ENCODE results near the gene CST3. TPM values are rescaled to one million over a fixed set of nuclear protein-coding genes. Genes with fewer than 3 reads are reported as not detected.

CST3 gene
- total RNA-seq, 1 donor from 2014 or later: not detected

GRCh38 chr20:23605867-23606651 is 31.7 kb downstream of the CST3 start, which contains the start of gene CST9:
Gene CST9 (minus strand): TSS chr20:23605917. CDS start chr20:23605864, 53 bp downstream.
- ChIA-PET POLR2A (no interaction called here), CTCF (interaction anchor here (1.9 kb wide), 1 partner anchor 914 kb away, joined by 7 read pairs; no protein-coding TSS in a partner anchor)
- H3K36me3 Mint-ChIP-seq (ENCODE audit: low read depth): no peaks in the 10 kb centered on the region
- ATAC-seq (ENCODE audit: low read depth) (no peak), DNase-seq (no peak)
- TF ChIP-seq, protein P1, sequence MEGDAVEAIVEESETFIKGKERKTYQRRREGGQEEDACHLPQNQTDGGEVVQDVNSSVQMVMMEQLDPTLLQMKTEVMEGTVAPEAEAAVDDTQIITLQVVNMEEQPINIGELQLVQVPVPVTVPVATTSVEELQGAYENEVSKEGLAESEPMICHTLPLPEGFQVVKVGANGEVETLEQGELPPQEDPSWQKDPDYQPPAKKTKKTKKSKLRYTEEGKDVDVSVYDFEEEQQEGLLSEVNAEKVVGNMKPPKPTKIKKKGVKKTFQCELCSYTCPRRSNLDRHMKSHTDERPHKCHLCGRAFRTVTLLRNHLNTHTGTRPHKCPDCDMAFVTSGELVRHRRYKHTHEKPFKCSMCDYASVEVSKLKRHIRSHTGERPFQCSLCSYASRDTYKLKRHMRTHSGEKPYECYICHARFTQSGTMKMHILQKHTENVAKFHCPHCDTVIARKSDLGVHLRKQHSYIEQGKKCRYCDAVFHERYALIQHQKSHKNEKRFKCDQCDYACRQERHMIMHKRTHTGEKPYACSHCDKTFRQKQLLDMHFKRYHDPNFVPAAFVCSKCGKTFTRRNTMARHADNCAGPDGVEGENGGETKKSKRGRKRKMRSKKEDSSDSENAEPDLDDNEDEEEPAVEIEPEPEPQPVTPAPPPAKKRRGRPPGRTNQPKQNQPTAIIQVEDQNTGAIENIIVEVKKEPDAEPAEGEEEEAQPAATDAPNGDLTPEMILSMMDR (IDR thresholded peaks at IDR 0.05): no peak
- H3K27me3 Mint-ChIP-seq: peaks cover 4% of the 10 kb centered on the region
- no peaks in the 10 kb centered on the region for H3K9me3 Mint-ChIP-seq
- H3K4me3 Mint-ChIP-seq: no peak within 1 kb of the TSS
- H3K27ac Mint-ChIP-seq: no peak within 1 kb of the TSS
- H3K4me1 Mint-ChIP-seq: no peaks in the 10 kb centered on the region
- intact Hi-C loops (cut with micrococcal nuclease): no loop called here

GRCh38 chr20:23604306-23604705 is 33.4 kb downstream of the CST3 start:
- DNase-seq (no peak), ATAC-seq (ENCODE audit: low read depth) (no peak)
- Mint-ChIP-seq H3K27ac (no peak overlapping the region), H3K36me3 (ENCODE audit: low read depth) (no peaks in the 10 kb centered on the region), H3K4me1 (no peaks in the 10 kb centered on the region), H3K27me3 (peaks cover 4% of the 10 kb centered on the region), H3K4me3 (no peak overlapping the region), H3K9me3 (no peaks in the 10 kb centered on the region)
- POLR2A ChIA-PET: no interaction called here
- CTCF ChIA-PET: no interaction called here
- intact Hi-C loops (cut with micrococcal nuclease): no loop called here
- TF ChIP-seq, protein P1 (IDR thresholded peaks at IDR 0.05): no peak

GRCh38 chr20:23603321-23603720 is 34.4 kb downstream of the CST3 start:
- intact Hi-C loops (cut with micrococcal nuclease): no loop called here
- ATAC-seq (ENCODE audit: low read depth): no peak
- ChIA-PET CTCF (no interaction called here), POLR2A (no interaction called here)
- Mint-ChIP-seq H3K9me3 (no peaks in the 10 kb centered on the region), H3K27me3 (peaks cover 4% of the 10 kb centered on the region), H3K4me3 (no peak overlapping the region), H3K27ac (no peak overlapping the region), H3K4me1 (no peaks in the 10 kb centered on the region), H3K36me3 (ENCODE audit: low read depth) (no peaks in the 10 kb centered on the region)
- no peak for DNase-seq
- TF ChIP-seq, protein P1 (IDR thresholded peaks at IDR 0.05): no peak

GRCh38 chr20:23602699-23603098 is 35.1 kb downstream of the CST3 start:
- ATAC-seq (ENCODE audit: low read depth) (no peak), DNase-seq (no peak)
- H3K36me3 Mint-ChIP-seq (ENCODE audit: low read depth): no peaks in the 10 kb centered on the region
- no peak overlapping the region for H3K27ac Mint-ChIP-seq
- intact Hi-C loops (cut with micrococcal nuclease): no loop called here
- H3K9me3 Mint-ChIP-seq: no peaks in the 10 kb centered on the region
- TF ChIP-seq, protein P1 (IDR thresholded peaks at IDR 0.05): no peak
- ChIA-PET POLR2A (no interaction called here), CTCF (no interaction called here)
- no peak overlapping the region for H3K4me3 Mint-ChIP-seq
- H3K4me1 Mint-ChIP-seq: no peaks in the 10 kb centered on the region
- peaks cover 4% of the 10 kb centered on the region for H3K27me3 Mint-ChIP-seq

DNA sequence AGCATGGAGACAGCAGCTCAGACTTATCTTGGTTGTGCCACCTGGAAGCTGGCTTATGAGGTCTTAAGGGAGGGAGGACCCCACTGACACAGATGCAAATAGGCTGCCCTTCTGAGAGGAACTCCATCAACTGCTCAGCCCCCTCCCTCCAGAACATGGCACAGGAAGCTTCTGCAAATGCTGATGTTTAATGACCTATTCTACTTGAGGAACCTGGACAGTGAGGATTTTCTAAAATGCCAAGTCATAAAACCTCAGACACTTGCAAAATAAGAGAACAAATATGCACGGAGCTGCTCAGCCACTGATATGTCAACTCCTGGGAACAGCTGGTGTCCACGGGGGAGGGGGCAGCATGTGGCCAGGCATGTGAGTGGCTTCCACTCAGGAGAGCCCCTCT is 35.5 kb downstream of the CST3 start:
- no peak for ATAC-seq (ENCODE audit: low read depth)
- H3K9me3 Mint-ChIP-seq: no peaks in the 10 kb centered on the region
- no peak overlapping the region for H3K27ac Mint-ChIP-seq
- ChIA-PET CTCF (no interaction called here), POLR2A (no interaction called here)
- H3K4me3 Mint-ChIP-seq: no peak overlapping the region
- H3K4me1 Mint-ChIP-seq: no peaks in the 10 kb centered on the region
- DNase-seq: no peak
- no peaks in the 10 kb centered on the region for H3K36me3 Mint-ChIP-seq (ENCODE audit: low read depth)
- intact Hi-C loops (cut with micrococcal nuclease): no loop called here
- H3K27me3 Mint-ChIP-seq: peaks cover 4% of the 10 kb centered on the region
- TF ChIP-seq, protein P1 (IDR thresholded peaks at IDR 0.05): no peak
